Measurements from ENCODE around the gene TSPO2. TPM values are rescaled to one million over a fixed set of nuclear protein-coding genes. Genes with fewer than 3 reads are reported as not detected.

TSPO2 gene
- total and polyA plus RNA-seq, 2 of the 4 experiments (the other 2 are of a cell fraction) = not detected

- DNase-seq = no peak
- Histone ChIP-seq H2AK5ac (ENCODE audit: low read depth, low read length) (no peak overlapping the region), H3K9ac (ENCODE audit: low read depth, low read length) (no peak overlapping the region), H3K9me3 (ENCODE audit: control insufficient read depth, insufficient read depth, low read length) (no peaks in the 10 kb centered on the region), H3K56ac (ENCODE audit: extremely low read depth, insufficient read depth, low read length) (no peak overlapping the region), H3K79me1 (ENCODE audit: low read depth in 1 of 2, low read length in 2 of 2) (no peaks in the 10 kb centered on the region), H2BK120ac (ENCODE audit: low read depth, low read length) (no peak overlapping the region), H4K8ac (ENCODE audit: low read depth in 2 of 2, low read length in 2 of 2) (no peak overlapping the region), H3K9me1 (ENCODE audit: insufficient read depth, low read length) (no peaks in the 10 kb centered on the region), H3K4me2 (ENCODE audit: low read depth, low read length) (no peak overlapping the region), H2AK9ac (replicated peaks; ENCODE audit: low read depth, low read length, poor library complexity) (no peak overlapping the region), H3K4me3 (ENCODE audit: insufficient read depth, low read depth, low read length) (no peak overlapping the region), H2AFZ (replicated peaks; ENCODE audit: low read length, poor library complexity) (no peak overlapping the region), H2BK20ac (ENCODE audit: low read depth, low read length) (no peak overlapping the region), H3K27me3 (ENCODE audit: control insufficient read depth, insufficient read depth, low read length) (peaks cover 21% of the 10 kb centered on the region), H3K18ac (ENCODE audit: low read depth, low read length) (no peak overlapping the region), H3K27ac (ENCODE audit: insufficient read depth, low read length) (no peak overlapping the region), H4K91ac (ENCODE audit: insufficient read depth, low read depth, low read length) (no peak overlapping the region), H3K4ac (ENCODE audit: low read depth, low read length) (no peak overlapping the region), H2BK15ac (ENCODE audit: low read depth, low read length) (no peak overlapping the region), H3K14ac (replicated peaks; ENCODE audit: low read depth, low read length) (no peak overlapping the region), H3K23ac (ENCODE audit: low read depth, low read length) (no peak overlapping the region), H4K20me1 (ENCODE audit: insufficient read depth, low read length) (no peaks in the 10 kb centered on the region), H3K36me3 (ENCODE audit: control insufficient read depth, insufficient read depth, low read length) (no peaks in the 10 kb centered on the region), H3K4me1 (ENCODE audit: control insufficient read depth, insufficient read depth, low read length) (no peaks in the 10 kb centered on the region), H2BK5ac (ENCODE audit: low read depth, low read length, poor library complexity, severe bottlenecking) (no peak overlapping the region), H4K5ac (ENCODE audit: low read depth, low read length) (no peak overlapping the region)
- in situ Hi-C loops (cut with MboI; ENCODE audit: low sequenced_read_pairs) = loop anchor here (25.0 kb wide), 2 partner anchors 1046 to 1671 kb away; no protein-coding TSS in a partner anchor
- WGBS, 2 experiments (ENCODE audit: extremely low coverage in 2 of 2, insufficient read length in 1 of 2) = 80% methylated on average over 5 of the region's 13 CpGs; no CpG with 5 or more reads in 1 of the 2 experiments
- TF ChIP-seq CTCF (conservative IDR thresholded peaks at IDR 0.05; ENCODE audit: low read depth, low read length) = no peak
- no peak for TF ChIP-seq MAZ (IDR thresholded peaks at IDR 0.05; ENCODE audit: borderline replicate concordance, low read depth, low read length)
- TF ChIP-seq BHLHE40 (IDR thresholded peaks at IDR 0.05; ENCODE audit: low read depth, low read length) = no peak
- TF ChIP-seq RAD21 (IDR thresholded peaks at IDR 0.05; ENCODE audit: low read length) = no peak
- no peak for TF ChIP-seq RCOR1 (IDR thresholded peaks at IDR 0.05; ENCODE audit: insufficient replicate concordance, low read length)
- TF ChIP-seq CHD1 (IDR thresholded peaks at IDR 0.05; ENCODE audit: low read depth, low read length) = no peak
- TF ChIP-seq MAFK (IDR thresholded peaks at IDR 0.05; ENCODE audit: low read depth, low read length) = no peak
- no peak for TF ChIP-seq NFE2L2 (IDR thresholded peaks at IDR 0.05; ENCODE audit: low read depth, low read length)
- no peak for TF ChIP-seq RFX5 (IDR thresholded peaks at IDR 0.05; ENCODE audit: low read depth, low read length)
- no peak for TF ChIP-seq CEBPB (IDR thresholded peaks at IDR 0.05; ENCODE audit: low read depth, low read length)
- no peak for TF ChIP-seq USF2 (IDR thresholded peaks at IDR 0.05; ENCODE audit: low read depth, low read length)
- no peak for TF ChIP-seq ELK1 (IDR thresholded peaks at IDR 0.05; ENCODE audit: borderline replicate concordance, low read depth, low read length)
- TF ChIP-seq POLR2A (IDR thresholded peaks at IDR 0.05; ENCODE audit: low read depth, low read length) = no peak
- TF ChIP-seq MXI1 (IDR thresholded peaks at IDR 0.05; ENCODE audit: borderline replicate concordance, low read depth, low read length) = no peak
- TF ChIP-seq SMC3 (IDR thresholded peaks at IDR 0.05; ENCODE audit: low read depth, low read length) = no peak
- no peak for TF ChIP-seq FOS (IDR thresholded peaks at IDR 0.05; ENCODE audit: low read depth, low read length)
- dilution Hi-C loops (cut with HindIII; ENCODE audit: low sequenced_read_pairs, unreplicated experiment) = no loop called here
- no peak for ATAC-seq (ENCODE audit: low read depth)
- ChIA-PET POLR2A (ENCODE audit: unreplicated experiment) (no interaction called here), CTCF (no interaction called here)
- no TSS peak for BruUV-seq (replicated peaks)
- intact Hi-C loops (cut with micrococcal nuclease) = no loop called here
These were observed 8.5 kb upstream of the TSPO2 start for GRCh38 chr6:41033776-41034175.
